GM19025 (cell line): ENCODE results near the gene MLLT3.
A peak's percentile ranks its signal among the peaks of the same experiment; 100 is the strongest.
"Not testable (repeated sequence)": the region's sequence is repeated elsewhere in the genome, so short reads cannot be mapped to it uniquely, and the experiment has no call there.

ENCODE experiments used
- ATAC-seq: cut with Tn5 transposase; IDR thresholded peaks from one replicate; pipeline ENCODE4 v1.9.1; 2021; ENCODE audit warnings: mild to moderate bottlenecking, low read depth, moderate library complexity; ENCODE audit not compliant: unreplicated experiment

Gene MLLT3

GRCh38 chr9:20599195-20599594 lies 23.1 kb downstream of the MLLT3 start:
- no peak for ATAC-seq

GRCh38 chr9:20598367-20598766 lies 23.9 kb downstream of the MLLT3 start:
- no peak for ATAC-seq

GRCh38 chr9:20597862-20598261 lies 24.4 kb downstream of the MLLT3 start:
- ATAC-seq, result no peak

GRCh38 chr9:20594608-20595007 lies 27.7 kb downstream of the MLLT3 start:
- no peak for ATAC-seq

GRCh38 chr9:20593537-20593936 lies 28.8 kb downstream of the MLLT3 start:
- no peak for ATAC-seq

- ATAC-seq, result no peak
These were observed 29.2 kb downstream of the MLLT3 start for GRCh38 chr9:20593105-20593504.

GRCh38 chr9:20592673-20593072 lies 29.6 kb downstream of the MLLT3 start:
- ATAC-seq, result no peak

- ATAC-seq, result no peak
These were observed 31.1 kb downstream of the MLLT3 start for GRCh38 chr9:20591223-20591622.

- no peak for ATAC-seq
These were observed 37.2 kb downstream of the MLLT3 start for GRCh38 chr9:20584968-20585643.

GRCh38 chr9:20583088-20583487 lies 39.2 kb downstream of the MLLT3 start:
- ATAC-seq, result not testable (repeated sequence)

GRCh38 chr9:20582150-20582549 lies 40.1 kb downstream of the MLLT3 start:
- ATAC-seq, result peak; percentile 53

- no peak for ATAC-seq
These were observed 41.6 kb downstream of the MLLT3 start for GRCh38 chr9:20580673-20581072.

- no peak for ATAC-seq
These were observed 42.6 kb downstream of the MLLT3 start for GRCh38 chr9:20579524-20580314.

GRCh38 chr9:20573023-20573422 lies 49.3 kb downstream of the MLLT3 start:
- ATAC-seq, result no peak

- no peak for ATAC-seq
These were observed 51.5 kb downstream of the MLLT3 start for GRCh38 chr9:20570756-20571155.

- ATAC-seq, result no peak
These were observed 52.2 kb downstream of the MLLT3 start for GRCh38 chr9:20570087-20570486.

- no peak for ATAC-seq
These were observed 52.8 kb downstream of the MLLT3 start for GRCh38 chr9:20569525-20569924.

- ATAC-seq, result no peak
These were observed 53.9 kb downstream of the MLLT3 start for GRCh38 chr9:20568400-20568799.

GRCh38 chr9:20566401-20566800 lies 55.9 kb downstream of the MLLT3 start:
- ATAC-seq, result no peak

GRCh38 chr9:20564650-20565049 lies 57.6 kb downstream of the MLLT3 start:
- no peak for ATAC-seq

- ATAC-seq, result no peak
These were observed 58.4 kb downstream of the MLLT3 start for GRCh38 chr9:20563917-20564316.

- ATAC-seq, result no peak
These were observed 60.2 kb downstream of the MLLT3 start for GRCh38 chr9:20562051-20562450.
